Esophagus muscularis mucosa (tissue), 3 donors: ENCODE data around the gene NTN5.

Experiments used
- CTCF ChIP-seq, 3 experiments: fragments of 200-600 bp in 2 of 3; fragments of 450-650 bp in 1 of 3; sonication (generic) in 2 of 3; IDR thresholded peaks; one replicate each; pipeline ENCODE4 v1.5.1; 2017 to 2019; ENCODE audit warnings: antibody characterized with exemption in 3 of 3, mild to moderate bottlenecking in 2 of 3, moderate library complexity in 1 of 3
- EP300 ChIP-seq: sonication (generic); formaldehyde crosslinking; IDR thresholded peaks from one replicate; pipeline ENCODE4 v1.6.1; 2017; ENCODE audit warnings: antibody characterized with exemption

- TF ChIP-seq EP300 (no peak), CTCF (IDR thresholded peaks at IDR 0.05) (no peak)
Measured at GRCh38 chr19:48627865-48628314, 44.9 kb downstream of the NTN5 start.
